Uterus (tissue), 2 donors: ENCODE data around the gene NEGR1.

Source experiments
- CTCF ChIP-seq, 4 experiments: fragments of 200-600 bp in 2 of 4; fragments of 450-650 bp in 2 of 4; sonication (generic) in 2 of 4; IDR thresholded peaks; one replicate each; pipeline ENCODE4 v1.5.1; 2016 to 2019; ENCODE audit warnings: antibody characterized with exemption in 4 of 4, mild to moderate bottlenecking in 2 of 4, moderate library complexity in 1 of 4
- POLR2A ChIP-seq, 2 donors: fragments of 450-650 bp; IDR thresholded peaks; one replicate each; pipeline ENCODE4 v1.6.1; 2016; ENCODE audit warnings: antibody characterized with exemption in 2 of 2, mild to moderate bottlenecking in 1 of 2, moderate library complexity in 1 of 2

DNA sequence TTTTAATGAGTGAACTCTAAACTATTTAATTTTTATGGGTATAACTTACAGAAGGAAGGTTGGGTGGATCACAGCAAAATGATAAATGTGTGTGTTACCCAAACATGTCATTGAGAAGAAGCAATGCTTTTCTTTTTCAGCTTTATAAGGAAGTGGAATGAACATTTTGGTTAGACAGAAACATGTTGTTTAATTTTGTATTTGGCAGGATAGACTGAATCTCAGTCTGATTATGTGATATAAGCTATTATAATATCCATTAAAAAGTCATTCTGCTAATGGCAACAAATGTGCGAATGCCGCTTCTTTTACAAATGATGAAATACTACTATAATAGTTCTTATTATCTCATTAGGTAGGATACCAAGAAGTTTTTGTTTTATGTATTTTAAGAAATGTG is 919.6 kb downstream of the NEGR1 start:
- no peak for TF ChIP-seq CTCF (IDR thresholded peaks at IDR 0.05)
- TF ChIP-seq POLR2A (IDR thresholded peaks at IDR 0.05) = no peak
